Activated CD8-positive, alpha-beta memory T cell treated with anti-CD3 and anti-CD28 coated beads for 36 hours (primary cell): Measurements from ENCODE around the gene SIRPG. TPM values are rescaled to one million over a fixed set of nuclear protein-coding genes. Genes with fewer than 3 reads are reported as not detected.

Source experiments
- CTCF ChIA-PET: fragments of 350-600 bp; sonication (Branson Sonifier 250); formaldehyde crosslinking; loops from one replicate; lab custom pipeline; 2021; ENCODE audit warnings: antibody characterized with exemption; lab: Charles Lee
- POLR2A ChIA-PET: fragments of 350-600 bp; sonication (Branson Sonifier 250); formaldehyde crosslinking; loops from one replicate; lab custom pipeline; 2021; ENCODE audit warnings: antibody characterized with exemption; lab: Charles Lee
- total RNA-seq, 2 experiments: library from RNA; stranded (reverse); gene quantifications; one replicate each; pipeline ENCODE4 v1.2.3, GENCODE V29; 2021

Gene SIRPG
- total RNA-seq, 2 experiments from 2014 or later = 16.5 to 16.8 TPM

GRCh38 chr20:1674361-1674760, 16.8 kb upstream of the SIRPG start:
- ChIA-PET POLR2A (interaction anchor here (1.1 kb wide), 1 partner anchor 9 kb away, joined by 4 read pairs; no protein-coding TSS in a partner anchor), CTCF (interaction anchor here (0.8 kb wide), 1 partner anchor 23 kb away, joined by 3 read pairs; no protein-coding TSS in a partner anchor)

GRCh38 chr20:1673424-1673823, 15.8 kb upstream of the SIRPG start:
- POLR2A ChIA-PET = interaction anchor here (1.1 kb wide), 1 partner anchor 8 kb away, joined by 4 read pairs; no protein-coding TSS in a partner anchor
- CTCF ChIA-PET = no interaction called here

- ChIA-PET CTCF (no interaction called here), POLR2A (interaction anchor here (0.6 kb wide), 1 partner anchor 780 kb away, joined by 3 read pairs; no protein-coding TSS in a partner anchor)
Measured at GRCh38 chr20:1672728-1673127, 15.1 kb upstream of the SIRPG start.

DNA sequence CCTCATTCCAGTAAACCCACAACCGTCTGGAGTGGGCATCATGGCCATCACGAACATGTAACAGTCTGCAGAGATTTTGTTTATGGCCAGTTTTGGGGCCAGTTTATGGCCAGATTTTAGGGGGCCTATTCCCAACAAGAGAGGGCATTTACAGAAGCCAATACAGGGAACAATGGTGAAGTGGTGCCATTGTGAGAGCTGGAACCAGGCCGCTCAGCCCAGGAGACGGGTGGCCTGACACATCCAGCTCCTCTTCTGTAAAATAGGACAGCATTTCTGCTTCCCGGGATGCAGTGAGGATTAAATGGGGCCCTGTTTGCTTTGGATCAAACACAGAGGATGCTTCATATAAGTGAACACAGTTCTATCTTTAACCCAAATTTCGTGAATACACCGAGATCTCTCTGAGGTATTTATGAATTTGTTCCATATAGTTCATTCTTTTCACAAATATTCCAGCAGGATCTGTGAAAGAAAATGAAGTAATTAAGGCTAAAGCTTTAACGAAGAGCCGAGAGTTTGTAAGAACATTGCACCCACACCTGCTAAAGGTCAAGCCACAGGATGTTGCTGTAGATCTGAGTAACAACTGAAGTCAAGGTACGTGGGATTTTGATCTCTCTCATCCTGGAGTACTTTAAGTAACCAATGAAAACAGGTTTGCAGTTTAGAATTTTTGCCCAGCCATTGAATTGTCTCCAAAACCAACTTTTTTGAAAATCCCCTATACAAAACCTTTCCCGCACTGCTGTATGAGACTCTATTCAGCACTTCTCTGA, 14.5 kb upstream of the SIRPG start:
- ChIA-PET CTCF (no interaction called here), POLR2A (interaction anchor here (0.6 kb wide), 1 partner anchor 780 kb away, joined by 3 read pairs; no protein-coding TSS in a partner anchor)

- ChIA-PET POLR2A (no interaction called here), CTCF (no interaction called here)
Measured at GRCh38 chr20:1669304-1669703, 11.7 kb upstream of the SIRPG start.

DNA sequence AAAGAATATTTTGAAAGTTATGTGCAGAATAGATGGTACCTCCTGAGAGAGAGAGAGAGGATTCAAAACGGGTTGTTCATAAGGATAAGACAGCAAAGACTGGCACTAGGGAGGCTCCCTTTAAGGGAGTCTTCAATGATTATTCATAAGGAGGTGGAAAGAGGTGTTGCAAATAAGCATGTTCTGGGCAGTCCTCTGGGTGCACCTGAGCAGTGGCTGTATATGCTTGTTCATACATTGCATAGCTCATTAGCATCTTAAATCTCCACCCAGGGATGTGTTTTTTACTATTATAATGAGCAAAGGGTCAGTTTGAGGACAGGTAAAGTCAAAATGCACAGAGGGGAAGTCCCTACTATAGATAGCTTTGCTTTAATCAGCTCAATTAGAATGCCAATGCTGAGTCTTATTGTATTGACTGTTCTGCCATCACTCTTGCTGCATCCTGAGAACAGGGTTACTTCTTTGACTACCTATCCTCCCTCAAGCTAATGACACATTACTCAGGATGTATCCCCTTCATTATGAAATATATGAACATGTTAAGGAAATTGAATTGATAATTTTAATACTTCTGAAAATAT, 10.0 kb upstream of the SIRPG start:
- POLR2A ChIA-PET = no interaction called here
- CTCF ChIA-PET = no interaction called here

GRCh38 chr20:1666802-1667201, 9.2 kb upstream of the SIRPG start:
- CTCF ChIA-PET = interaction anchor here (1.7 kb wide), 1 partner anchor 10 kb away, joined by 6 read pairs; the partner anchor contains the start of gene SIRPG
- POLR2A ChIA-PET = no interaction called here

- POLR2A ChIA-PET = interaction anchor here (0.8 kb wide), 1 partner anchor 9 kb away, joined by 4 read pairs; no protein-coding TSS in a partner anchor
- CTCF ChIA-PET = interaction anchor here (0.8 to 1.7 kb wide), 4 partner anchors 8 to 18 kb away, joined by 3 to 6 read pairs (median 4); partner anchors contain the start of gene SIRPG
Measured at GRCh38 chr20:1665345-1665744, 7.8 kb upstream of the SIRPG start.

- POLR2A ChIA-PET = interaction anchor here (0.8 kb wide), 1 partner anchor 9 kb away, joined by 4 read pairs; no protein-coding TSS in a partner anchor
- CTCF ChIA-PET = interaction anchor here (0.8 to 1.4 kb wide), 3 partner anchors 9 to 19 kb away, joined by 3 to 4 read pairs (median 3); no protein-coding TSS in a partner anchor
Measured at GRCh38 chr20:1664911-1665310, 7.3 kb upstream of the SIRPG start.

DNA sequence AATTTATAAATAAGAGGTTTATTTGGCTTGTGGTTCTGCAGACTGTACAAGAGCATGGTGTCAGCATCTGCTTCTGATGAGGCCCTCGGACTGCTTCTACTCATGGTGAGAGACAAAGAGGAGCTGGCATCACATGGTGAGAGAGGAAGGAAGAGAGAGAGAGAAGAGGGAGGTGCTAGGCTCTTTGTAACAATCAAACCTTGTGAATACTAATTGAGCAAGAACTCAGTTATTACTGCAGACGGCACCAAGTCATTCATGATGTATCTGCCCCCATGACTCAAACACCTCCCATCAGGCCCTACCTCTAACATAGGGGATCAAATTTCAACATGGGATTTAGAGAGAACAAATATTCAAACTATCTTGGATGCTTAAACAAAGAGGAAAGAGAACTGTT, 6.3 kb upstream of the SIRPG start:
- CTCF ChIA-PET = no interaction called here
- POLR2A ChIA-PET = no interaction called here

GRCh38 chr20:1661542-1662299, 4.1 kb upstream of the SIRPG start:
- ChIA-PET CTCF (no interaction called here), POLR2A (no interaction called here)

DNA sequence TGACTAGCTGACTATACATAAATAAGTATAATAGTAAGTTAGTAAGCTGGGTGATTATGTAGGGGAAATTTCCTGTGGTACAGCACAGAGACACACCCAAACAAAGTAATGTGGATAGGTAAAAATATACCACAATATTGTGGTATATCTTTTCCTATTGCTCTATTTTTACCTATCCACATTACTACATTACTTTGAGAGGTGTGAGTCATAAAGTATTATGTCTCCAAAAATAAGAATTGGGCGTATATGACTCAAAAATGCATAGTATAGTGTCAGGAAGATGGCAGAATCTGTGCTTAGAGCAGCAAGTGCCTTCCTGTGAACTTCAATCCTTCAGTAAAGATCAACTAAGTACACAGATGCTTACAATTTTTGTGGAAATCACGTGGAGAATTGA, 2.7 kb upstream of the SIRPG start:
- ChIA-PET POLR2A (no interaction called here), CTCF (no interaction called here)

DNA sequence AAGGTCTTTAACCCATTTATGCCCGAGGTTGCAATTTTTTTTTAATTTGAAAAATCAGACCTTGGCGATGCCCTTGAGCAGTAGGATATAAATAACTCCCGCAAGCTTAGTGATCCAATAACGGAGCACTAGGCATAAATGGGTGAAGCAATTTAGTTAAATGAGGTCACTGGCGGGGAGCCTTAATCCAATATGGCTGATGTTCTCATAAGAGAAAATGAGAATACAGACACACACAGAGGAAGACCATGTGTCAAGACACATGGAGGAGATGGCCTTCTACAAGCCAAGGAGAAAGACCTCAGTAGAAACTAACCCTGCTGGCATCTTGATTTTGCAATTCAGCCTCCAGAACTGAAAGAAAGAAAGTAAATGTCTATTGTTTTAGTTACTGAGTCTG, 735 bp downstream of the SIRPG start:
- CTCF ChIA-PET = interaction anchor here (1.1 to 1.9 kb wide), 3 partner anchors 8 to 19 kb away, joined by 3 to 6 read pairs (median 3); no protein-coding TSS in a partner anchor

GRCh38 chr20:1654996-1655395, 2.6 kb downstream of the SIRPG start:
- ChIA-PET POLR2A (no interaction called here), CTCF (interaction anchor here (0.6 kb wide), 1 partner anchor 1283 kb away, joined by 3 read pairs; no protein-coding TSS in a partner anchor)

More for the DNA sequence above, 735 bp downstream of the SIRPG start:
- POLR2A ChIA-PET = no interaction called here

DNA sequence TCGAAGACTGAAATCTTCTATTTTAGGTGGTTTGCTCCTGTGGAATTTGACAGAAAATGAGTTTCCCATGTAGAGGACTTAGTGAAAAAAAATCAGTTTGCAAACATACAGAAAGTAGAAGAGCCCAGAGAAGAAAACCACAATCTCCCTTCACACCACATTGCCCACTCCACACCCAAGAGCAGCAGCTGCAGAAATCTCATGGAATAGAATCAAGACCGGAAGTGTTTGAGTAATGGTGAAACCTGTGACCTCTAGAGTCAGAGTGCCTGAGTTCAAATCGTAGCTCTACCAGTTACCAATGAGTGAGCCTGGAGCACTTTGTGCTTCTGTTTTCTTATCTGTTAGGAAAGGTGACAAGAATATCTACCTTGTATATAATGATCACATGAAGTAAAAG, 4.6 kb downstream of the SIRPG start:
- ChIA-PET POLR2A (no interaction called here), CTCF (no interaction called here)

DNA sequence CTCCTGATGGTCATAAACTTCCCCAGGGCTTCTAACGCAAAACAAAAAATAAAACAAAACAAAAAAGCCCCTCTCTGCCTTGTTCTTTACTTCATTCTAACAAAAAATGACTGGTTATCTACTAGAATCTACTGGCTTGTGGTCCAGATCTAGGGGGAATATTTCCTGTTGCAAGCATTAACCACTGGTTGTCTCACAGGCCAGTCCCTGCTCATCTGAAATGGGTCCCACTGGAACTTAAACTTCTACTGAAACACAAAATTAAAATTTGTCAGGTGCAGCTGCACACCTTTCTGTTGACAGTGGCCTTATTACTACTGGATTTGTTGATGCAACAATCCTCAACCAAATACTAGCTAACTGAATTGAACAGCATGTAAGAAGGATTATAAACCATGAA, 5.5 kb downstream of the SIRPG start:
- CTCF ChIA-PET = interaction anchor here (1.3 kb wide), 1 partner anchor 22 kb away, joined by 3 read pairs; no protein-coding TSS in a partner anchor
- POLR2A ChIA-PET = no interaction called here

GRCh38 chr20:1651268-1652058, 6.1 kb downstream of the SIRPG start:
- ChIA-PET POLR2A (no interaction called here), CTCF (interaction anchor here (1.2 to 1.3 kb wide), 2 partner anchors 20 to 23 kb away, joined by 3 to 5 read pairs; no protein-coding TSS in a partner anchor)

GRCh38 chr20:1648101-1648500, 9.5 kb downstream of the SIRPG start:
- CTCF ChIA-PET = interaction anchor here (1.3 to 1.5 kb wide), 2 partner anchors 87 to 144 kb away, joined by 3 read pairs; no protein-coding TSS in a partner anchor

More at GRCh38 chr20:1648101-1648500, 9.5 kb downstream of the SIRPG start:
- POLR2A ChIA-PET = no interaction called here
